ENCODE data around the gene ZC3H12A.

GRCh38 chr1:37498872-37499617 lies 24.7 kb downstream of the ZC3H12A start:
- no peak for TF ChIP-seq REST (IDR thresholded peaks at IDR 0.05; ENCODE audit: low read depth)
- no peak for TF ChIP-seq CREB1 (IDR thresholded peaks at IDR 0.05; ENCODE audit: low read depth)

All from Ishikawa (cell line).